NCI-H748 treated with DMSO at 0.1 percent for 48 hours (cell line): ENCODE measurements around the gene ADGRL4.
"Not testable (repeated sequence)": the region's sequence is repeated elsewhere in the genome, so short reads cannot be mapped to it uniquely, and the experiment has no call there.

Source experiments
- DNase-seq: peaks from one replicate; lab custom pipeline; 2025; lab: John Stamatoyannopoulos, UW

The ADGRL4 gene

DNA sequence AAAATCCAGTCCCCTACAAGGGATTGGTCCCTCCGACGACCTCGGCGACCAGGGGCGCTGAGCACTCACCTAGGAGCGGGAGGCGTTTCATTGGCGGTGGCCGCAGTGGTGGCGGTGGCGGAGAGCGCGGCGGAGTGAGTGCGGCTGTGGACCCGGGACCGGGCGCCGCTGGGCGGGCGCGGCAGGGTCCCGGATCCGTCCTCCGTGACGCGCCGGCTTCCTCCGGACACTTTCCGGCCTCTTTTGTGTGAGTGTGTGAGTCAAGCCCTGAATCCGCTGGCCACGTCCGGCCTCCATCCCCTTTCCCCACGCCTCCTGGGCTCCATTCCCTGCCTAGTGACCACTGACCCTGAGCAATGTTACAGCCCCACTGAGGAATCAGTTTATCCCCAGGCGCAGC is at the start of gene ADGRL4:
Gene ADGRL4 (minus strand): TSS at position 167 of the 400 bp plus-strand sequence. CDS start 76 bp downstream, at position 91.
- no peak for DNase-seq

- DNase-seq = no peak
Measured at GRCh38 chr1:79055856-79056255, 49.3 kb upstream of the ADGRL4 start.

GRCh38 chr1:79052829-79053449 is 46.4 kb upstream of the ADGRL4 start:
- DNase-seq = no peak

DNA sequence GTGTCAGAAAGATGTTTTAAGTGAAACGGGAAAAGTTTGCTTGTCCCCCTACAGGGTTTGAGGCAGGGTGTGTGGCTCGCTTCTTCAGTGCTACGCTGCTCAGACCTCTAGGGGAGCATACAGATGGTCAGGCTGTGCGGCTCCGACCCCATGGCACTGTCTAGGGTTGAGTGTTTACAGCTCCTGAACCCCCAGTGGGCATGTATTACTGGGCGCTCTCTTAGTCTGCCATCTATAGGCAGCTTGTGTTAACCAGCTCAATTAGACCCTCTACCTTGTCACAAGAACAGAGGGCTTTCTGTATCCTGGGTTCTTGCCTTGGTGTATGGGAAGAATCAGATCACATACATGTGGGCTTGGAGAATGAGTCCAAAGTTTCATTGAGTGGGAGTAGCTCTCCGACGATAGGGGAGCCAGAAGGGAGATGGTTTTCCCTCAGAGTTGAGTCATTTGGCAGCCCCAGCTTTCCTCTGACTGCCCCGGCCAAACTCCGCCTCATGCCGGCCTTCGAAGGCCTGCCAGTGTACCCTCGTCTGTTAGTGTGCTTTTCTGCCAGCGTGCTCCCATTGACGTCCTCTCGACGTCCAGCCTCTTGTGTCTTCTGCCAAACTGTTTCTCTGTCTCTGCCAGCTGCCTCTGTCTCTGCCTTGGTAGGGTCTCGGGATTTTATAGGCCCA is 38.6 kb upstream of the ADGRL4 start:
- DNase-seq = no peak

DNA sequence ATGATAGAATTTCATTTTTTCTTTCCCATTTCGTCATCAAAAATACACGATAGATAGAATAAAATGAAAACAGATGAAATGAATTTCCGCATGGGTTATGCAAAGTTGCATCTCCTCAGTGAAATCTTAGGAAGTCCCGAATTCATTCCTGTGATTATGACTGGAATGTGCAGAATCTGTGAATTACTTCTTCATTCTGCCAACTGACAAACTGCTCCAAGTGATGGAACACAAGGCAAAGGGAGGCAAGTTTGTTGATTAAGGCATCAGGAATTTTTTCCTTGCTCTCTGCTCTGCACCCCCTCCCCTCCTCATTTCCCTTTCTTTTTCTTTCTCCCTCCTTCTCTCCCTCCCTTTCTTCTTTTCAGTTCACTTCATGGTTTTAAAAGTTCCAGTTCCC is 37.0 kb upstream of the ADGRL4 start:
- no peak for DNase-seq

DNA sequence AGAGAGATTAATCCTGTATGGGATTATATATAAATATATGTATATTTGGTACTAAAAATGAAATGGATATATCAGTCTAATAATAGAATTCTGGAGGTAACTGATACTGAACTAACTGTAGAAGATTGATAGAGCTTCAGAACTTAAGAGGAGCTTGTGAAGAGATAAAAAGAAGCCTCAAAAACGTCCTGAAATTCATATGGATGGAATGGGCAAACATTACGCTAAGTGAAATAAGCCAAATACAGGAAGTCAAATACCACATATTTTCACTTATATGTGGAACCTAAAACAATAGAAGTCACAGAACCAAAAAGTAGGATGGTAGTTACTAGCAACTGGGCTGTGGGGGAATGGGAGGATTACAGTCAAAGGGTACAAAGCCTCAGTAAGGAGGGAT is 36.0 kb upstream of the ADGRL4 start:
- no peak for DNase-seq

DNA sequence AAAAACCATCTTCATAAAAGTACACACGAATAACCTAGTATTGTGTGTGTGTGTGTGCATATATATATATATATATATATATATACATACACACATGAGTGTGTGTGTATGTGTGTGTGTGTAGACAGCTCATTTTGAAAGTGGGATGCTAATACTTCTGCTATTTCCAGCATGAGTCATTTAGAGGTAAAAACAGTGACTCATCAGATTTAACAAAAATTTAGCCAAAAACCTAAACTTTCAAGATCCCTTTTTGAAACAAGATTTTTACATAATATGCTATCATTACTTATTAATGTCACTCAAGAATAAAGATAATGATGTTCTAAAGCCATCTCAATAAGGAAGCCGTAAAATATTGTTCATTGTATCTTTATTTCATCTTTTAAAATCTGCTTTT is 35.6 kb upstream of the ADGRL4 start:
- DNase-seq = no peak

- DNase-seq = no peak
Measured at GRCh38 chr1:79041666-79042065, 35.1 kb upstream of the ADGRL4 start.

DNA sequence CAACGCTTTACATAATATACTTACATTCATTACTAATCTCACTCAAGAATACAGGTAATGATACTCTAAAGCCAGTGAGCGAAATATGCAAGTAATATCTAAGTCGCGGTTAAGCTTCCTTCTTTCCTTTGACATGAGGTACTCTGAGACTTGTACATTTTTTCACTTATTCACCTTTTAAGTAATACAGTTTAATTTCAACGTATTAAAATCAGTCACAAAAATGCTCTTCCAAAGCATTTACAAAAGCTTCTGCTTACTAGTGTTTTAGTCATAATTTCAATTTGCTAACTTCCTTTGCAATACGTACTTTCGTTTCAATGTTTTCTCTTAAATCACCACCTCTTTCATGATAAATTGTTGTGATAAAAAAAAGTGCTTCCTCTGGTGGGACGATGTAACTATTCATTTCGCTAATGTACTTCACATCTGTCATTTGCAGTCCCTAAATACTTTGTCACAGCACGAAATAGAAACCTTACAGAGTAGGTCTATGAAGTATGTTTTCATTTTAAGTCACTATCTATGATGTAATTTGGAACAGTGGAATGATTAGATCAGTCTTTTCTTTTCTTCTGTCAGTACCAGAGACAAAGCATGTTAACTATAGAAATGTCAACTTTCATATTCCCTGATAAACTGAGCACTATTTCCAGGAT is 34.0 kb upstream of the ADGRL4 start:
- no peak for DNase-seq

DNA sequence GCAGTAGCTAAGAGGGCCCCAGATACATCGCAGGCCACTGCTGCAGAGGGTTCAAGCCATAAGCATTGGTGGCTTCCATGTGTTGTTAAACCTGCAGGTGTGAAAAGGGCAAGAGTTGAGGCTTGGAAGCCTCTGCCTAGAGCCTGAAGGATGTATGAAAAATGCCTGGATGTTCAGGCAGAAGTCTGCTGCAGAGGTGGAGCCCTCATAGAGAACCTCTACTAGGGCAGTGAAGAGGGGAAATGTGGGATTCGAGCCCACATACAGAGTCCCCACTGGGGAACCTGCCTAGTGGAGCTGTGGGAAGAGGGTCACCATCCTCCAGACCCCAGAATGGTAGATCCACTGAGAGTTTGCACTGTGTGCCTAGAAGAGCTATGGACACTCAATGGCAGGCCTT is 30.6 kb upstream of the ADGRL4 start:
- no peak for DNase-seq

DNA sequence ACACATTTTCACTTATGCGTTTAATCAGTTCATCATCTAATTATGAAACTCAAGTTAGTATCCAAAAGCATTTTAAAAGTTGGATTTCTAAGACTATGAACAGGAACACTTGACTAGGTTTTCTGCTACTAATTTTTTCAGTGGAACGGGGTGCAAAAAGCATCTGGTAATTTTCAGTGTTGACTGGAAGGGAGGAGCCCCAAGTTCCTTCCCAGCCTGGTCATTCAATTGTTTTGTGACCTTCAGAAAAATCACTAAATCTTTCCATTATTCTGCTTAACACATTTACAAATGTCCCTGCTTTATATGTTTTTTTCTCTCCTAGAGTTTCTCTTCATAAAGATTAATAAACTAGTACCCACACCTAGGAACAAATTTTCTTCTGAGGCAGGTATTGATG is 6.0 kb upstream of the ADGRL4 start:
- DNase-seq = no peak

DNA sequence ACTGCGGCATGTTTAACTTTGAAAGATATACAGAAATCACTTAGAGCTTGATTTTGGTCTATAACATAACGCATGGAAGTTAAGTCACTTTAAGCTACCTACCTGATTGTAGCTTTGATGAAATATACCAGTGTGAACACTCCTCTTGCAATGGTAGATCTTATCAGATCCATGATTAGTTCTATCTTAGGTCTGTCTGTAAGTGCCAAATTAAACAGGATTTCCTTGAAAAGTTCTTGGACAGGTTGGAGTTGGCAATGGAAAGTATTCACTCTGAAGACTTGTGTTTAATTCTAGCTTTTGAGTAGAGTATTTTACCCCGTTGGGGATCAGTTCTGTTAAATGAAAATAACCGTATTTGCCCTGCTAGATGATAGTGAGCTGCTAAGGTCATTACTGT is 4.1 kb upstream of the ADGRL4 start:
- no peak for DNase-seq

GRCh38 chr1:79005945-79006344 is 585 bp downstream of the ADGRL4 start:
- DNase-seq = no peak

DNA sequence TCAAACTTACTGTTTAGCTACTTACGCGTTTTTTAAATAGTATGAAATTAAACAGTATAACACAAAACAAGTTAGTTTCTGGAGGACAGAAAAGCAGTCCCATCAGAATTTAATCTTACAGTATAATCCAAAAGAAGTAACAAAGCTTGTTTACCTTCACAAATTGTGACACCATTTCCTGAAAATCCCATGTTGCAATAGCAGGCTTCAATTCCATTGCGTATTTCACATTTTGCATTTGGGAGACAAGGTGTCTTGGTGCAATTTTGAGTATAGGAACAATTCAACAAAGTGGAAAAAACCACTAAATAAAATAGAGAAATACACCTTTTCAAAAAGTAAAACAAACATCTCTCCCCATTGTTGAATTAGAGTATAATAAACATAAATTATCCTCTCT is 1.6 kb downstream of the ADGRL4 start:
- DNase-seq = no peak

DNA sequence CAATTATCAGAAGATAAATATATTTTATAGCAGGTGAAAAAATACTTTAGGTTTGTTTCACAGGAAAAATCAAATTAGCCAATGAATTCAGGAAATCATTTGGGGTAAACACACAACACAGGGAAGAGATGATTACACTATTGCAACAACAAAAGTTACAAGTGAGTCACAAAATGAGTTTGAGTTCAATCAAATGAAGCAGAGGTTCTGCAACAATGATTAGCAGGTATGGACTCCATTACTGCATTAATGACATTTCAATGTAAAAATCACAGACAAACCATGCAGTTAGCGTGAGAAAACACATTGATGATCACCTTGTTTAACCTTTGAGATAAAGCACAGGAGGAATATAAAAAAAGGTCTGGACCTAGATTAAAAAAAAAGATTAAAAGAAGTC is 9.7 kb downstream of the ADGRL4 start:
- DNase-seq = no peak

GRCh38 chr1:78987042-78987441 is 19.5 kb downstream of the ADGRL4 start:
- no peak for DNase-seq

DNA sequence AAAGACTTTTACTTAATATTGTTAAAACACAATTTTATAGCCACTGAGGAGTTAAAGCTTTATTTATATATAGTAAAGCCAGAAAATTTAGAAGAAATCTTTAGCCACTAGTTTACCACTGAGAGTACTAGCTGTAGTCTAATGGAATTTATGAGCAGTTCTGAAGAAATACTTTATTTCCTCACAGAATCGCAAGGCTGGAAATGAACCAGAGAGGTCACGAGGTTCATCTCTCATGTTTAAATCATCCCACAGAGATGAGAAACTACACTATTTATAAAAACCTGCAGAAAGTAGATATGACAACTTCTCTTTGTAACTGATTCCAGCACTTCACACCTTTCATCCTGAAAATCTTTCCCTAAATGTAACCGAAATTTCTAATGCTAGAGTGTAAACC is 26.0 kb downstream of the ADGRL4 start:
- DNase-seq = no peak

DNA sequence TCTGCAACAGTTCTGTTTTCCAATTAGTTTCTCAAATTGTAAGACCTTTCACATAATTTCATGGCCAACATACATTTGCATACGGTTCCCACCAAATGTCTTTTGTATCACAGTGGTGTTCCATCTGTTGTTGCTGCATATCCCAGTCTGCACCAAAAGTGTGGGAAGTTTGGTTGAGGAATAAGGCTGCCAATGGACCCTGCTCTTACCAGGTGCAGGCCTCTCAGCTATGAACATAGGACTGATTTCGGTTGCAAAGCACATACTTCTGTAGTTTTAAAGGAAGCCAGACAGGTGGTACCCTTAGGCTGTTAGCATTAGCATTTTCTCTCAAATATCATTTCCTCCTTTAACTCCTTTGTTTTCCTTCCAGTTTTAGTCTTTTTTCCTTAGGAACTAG is 33.8 kb downstream of the ADGRL4 start:
- no peak for DNase-seq

- not testable (repeated sequence) for DNase-seq
Measured at GRCh38 chr1:78967091-78967490, 39.4 kb downstream of the ADGRL4 start.

- DNase-seq = no peak
Measured at GRCh38 chr1:78958711-78959110, 47.8 kb downstream of the ADGRL4 start.

- no peak for DNase-seq
Measured at GRCh38 chr1:78950826-78951225, 55.7 kb downstream of the ADGRL4 start.

- no peak for DNase-seq
Measured at GRCh38 chr1:78949227-78949626, 57.3 kb downstream of the ADGRL4 start.

GRCh38 chr1:78919150-78919549 is 87.4 kb downstream of the ADGRL4 start:
- DNase-seq = no peak

- DNase-seq = no peak
Measured at GRCh38 chr1:78918157-78918556, 88.4 kb downstream of the ADGRL4 start.
